Left kidney (tissue), 2 donors: ENCODE data around the gene SMAD1. TPM values are rescaled to one million over a fixed set of nuclear protein-coding genes. Genes with fewer than 3 reads are reported as not detected.
"Not testable (repeated sequence)": the region's sequence is repeated elsewhere in the genome, so short reads cannot be mapped to it uniquely, and the experiment has no call there.

Experiments used
- DNase-seq: peaks from one replicate; pipeline ENCODE4 v3.0.0-alpha.2; 2013
- polyA plus RNA-seq: library from polyadenylated mRNA; unstranded; fragments of 120-200 nt; gene quantifications from one replicate; pipeline ENCODE4 v1.2.1, GENCODE V29; 2013; ENCODE audit not compliant: insufficient read length

The SMAD1 gene
- polyA plus RNA-seq, 1 donor = 74.7 TPM

- no peak for DNase-seq
These were observed 81.8 kb downstream of the SMAD1 start for GRCh38 chr4:145563293-145563985.

GRCh38 chr4:145564540-145564939, 82.9 kb downstream of the SMAD1 start:
- no peak for DNase-seq

- no peak for DNase-seq
These were observed 83.7 kb downstream of the SMAD1 start for GRCh38 chr4:145565328-145565727.

- DNase-seq = no peak
These were observed 84.5 kb downstream of the SMAD1 start for GRCh38 chr4:145566086-145566708.

- no peak for DNase-seq
These were observed 85.1 kb downstream of the SMAD1 start for GRCh38 chr4:145566768-145567167.

- DNase-seq = no peak
These were observed 85.9 kb downstream of the SMAD1 start for GRCh38 chr4:145567516-145567915.

GRCh38 chr4:145574546-145574945, 92.9 kb downstream of the SMAD1 start:
- DNase-seq = not testable (repeated sequence)

- no peak for DNase-seq
These were observed 99.3 kb downstream of the SMAD1 start for GRCh38 chr4:145580906-145581305.

- no peak for DNase-seq
These were observed 101.8 kb downstream of the SMAD1 start for GRCh38 chr4:145583191-145584055.

GRCh38 chr4:145587088-145587754, 105.6 kb downstream of the SMAD1 start:
- no peak for DNase-seq

- DNase-seq = not testable (repeated sequence)
These were observed 107.7 kb downstream of the SMAD1 start for GRCh38 chr4:145589381-145589780.

- DNase-seq = no peak
These were observed 108.5 kb downstream of the SMAD1 start for GRCh38 chr4:145589916-145590702.

GRCh38 chr4:145602129-145602760, 120.6 kb downstream of the SMAD1 start:
- no peak for DNase-seq

GRCh38 chr4:145605941-145606340, 124.3 kb downstream of the SMAD1 start:
- DNase-seq = no peak

Other genes with a start within 250 kb of the SMAD1 start
- 14.2 TPM for gene MMAA, start 137.5 kb downstream of the SMAD1 start, polyA plus RNA-seq
- not detected for gene C4orf51, start 198.3 kb downstream of the SMAD1 start, polyA plus RNA-seq